ENCODE measurements around the gene MAP3K3.
"Not testable (repeated sequence)": the region's sequence is repeated elsewhere in the genome, so short reads cannot be mapped to it uniquely, and the experiment has no call there.

Gene MAP3K3

GRCh38 chr17:63702721-63703015, 80.5 kb downstream of the MAP3K3 start:
- peaks cover 69% of the 10 kb centered on the region for H3K36me3 Mint-ChIP-seq (ENCODE audit: insufficient read depth)
- DNase-seq (no peak), ATAC-seq (replicated peaks) (no peak)
- H3K4me1 Mint-ChIP-seq (ENCODE audit: low read depth in 2 of 2) = peaks cover 62 to 63% of the 10 kb centered on the region in 2 donors
- no peaks in the 10 kb centered on the region for H3K27me3 Mint-ChIP-seq
- no peaks in the 10 kb centered on the region for H3K9me3 Mint-ChIP-seq
- peak overlapping the region; percentile 96 for H3K27ac Mint-ChIP-seq
- peak overlapping the region; percentile 89 to 94 for H3K4me3 Mint-ChIP-seq

DNA sequence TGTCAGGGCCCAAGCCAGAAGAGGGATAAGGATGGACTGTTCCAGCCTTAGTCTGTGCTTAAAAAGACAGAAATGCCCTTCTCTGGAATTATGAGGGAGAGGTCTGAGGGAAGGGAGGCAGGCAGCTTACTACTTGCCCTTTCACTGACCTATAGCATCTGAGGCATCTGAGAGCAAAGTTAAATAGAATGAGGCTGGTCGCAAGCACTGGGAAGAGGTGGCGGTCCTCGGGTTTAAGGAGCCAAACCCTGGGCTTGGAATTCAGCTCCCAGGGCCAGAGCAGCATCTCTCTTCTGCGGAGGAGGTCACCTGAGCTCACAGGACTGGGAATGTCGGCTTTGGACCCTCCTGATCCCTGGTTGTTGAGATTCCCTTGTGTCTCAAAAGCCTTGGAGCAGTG, 80.8 kb downstream of the MAP3K3 start:
- ATAC-seq (replicated peaks) = no peak
- Mint-ChIP-seq H3K4me3 (peak overlapping the region; percentile 89 to 94), H3K4me1 (ENCODE audit: low read depth in 2 of 2) (peaks cover 58 to 60% of the 10 kb centered on the region in 2 donors), H3K9me3 (no peaks in the 10 kb centered on the region), H3K27ac (peak overlapping the region; percentile 96), H3K27me3 (no peaks in the 10 kb centered on the region), H3K36me3 (ENCODE audit: insufficient read depth) (peaks cover 66% of the 10 kb centered on the region)
- no peak for DNase-seq

DNA sequence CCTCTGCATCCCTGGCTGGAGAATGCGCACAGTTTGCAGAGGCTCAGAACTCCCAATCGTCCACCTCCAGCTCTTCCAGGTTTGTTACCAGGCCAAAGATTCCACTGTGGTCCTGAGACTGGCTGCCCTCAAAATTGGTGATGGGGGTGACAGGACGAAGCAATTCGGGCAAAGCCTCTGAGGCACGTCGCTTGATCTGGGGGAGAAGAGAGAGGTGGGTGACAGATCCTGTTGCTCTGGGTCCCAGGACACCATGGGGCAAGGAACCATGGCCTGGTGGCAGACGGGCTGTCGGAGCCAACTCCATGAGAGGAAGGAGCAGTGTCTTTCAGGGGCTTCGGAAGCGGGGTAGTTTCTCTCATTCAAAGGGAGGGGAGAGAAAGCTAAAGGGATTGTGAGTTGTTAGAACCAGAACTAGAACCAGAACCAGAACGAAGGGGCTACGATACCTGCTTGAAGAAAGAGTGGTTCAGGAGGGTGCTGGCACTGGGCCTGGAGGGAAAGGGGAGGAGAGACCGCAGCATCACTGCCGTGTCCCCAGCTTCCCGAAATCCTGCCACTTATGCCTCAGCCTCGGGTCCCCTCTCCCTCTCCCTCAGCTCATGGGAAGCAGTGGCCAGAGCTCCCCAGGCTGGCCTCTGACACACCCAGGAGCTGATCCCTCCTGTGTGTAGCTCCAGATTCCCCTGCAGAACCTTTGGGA, 81.5 kb downstream of the MAP3K3 start:
- Mint-ChIP-seq H3K4me1 (ENCODE audit: low read depth in 2 of 2) (peaks cover 59 to 60% of the 10 kb centered on the region in 2 donors), H3K4me3 (peak overlapping the region; percentile 89 to 94), H3K36me3 (ENCODE audit: insufficient read depth) (peaks cover 59% of the 10 kb centered on the region), H3K27ac (peak overlapping the region in 1 of 2 donors; percentile 96), H3K9me3 (no peaks in the 10 kb centered on the region), H3K27me3 (no peaks in the 10 kb centered on the region)
- DNase-seq = no peak
- ATAC-seq (replicated peaks) = no peak

- peak overlapping the region; percentile 89 to 94 for H3K4me3 Mint-ChIP-seq
- no peaks in the 10 kb centered on the region for H3K27me3 Mint-ChIP-seq
- H3K27ac Mint-ChIP-seq = peak overlapping the region in 1 of 2 donors; percentile 96
- H3K4me1 Mint-ChIP-seq (ENCODE audit: low read depth in 2 of 2) = peaks cover 64 to 65% of the 10 kb centered on the region in 2 donors
- no peaks in the 10 kb centered on the region for H3K9me3 Mint-ChIP-seq
- peaks cover 54% of the 10 kb centered on the region for H3K36me3 Mint-ChIP-seq (ENCODE audit: insufficient read depth)
- DNase-seq = no peak
- no peak for ATAC-seq (replicated peaks)
Measured at GRCh38 chr17:63704259-63704576, 82.0 kb downstream of the MAP3K3 start.

GRCh38 chr17:63704836-63705235, 82.6 kb downstream of the MAP3K3 start:
- peaks cover 51% of the 10 kb centered on the region for H3K36me3 Mint-ChIP-seq (ENCODE audit: insufficient read depth)
- H3K4me1 Mint-ChIP-seq (ENCODE audit: low read depth in 2 of 2) = peaks cover 70% of the 10 kb centered on the region in 2 donors
- no peaks in the 10 kb centered on the region for H3K27me3 Mint-ChIP-seq
- H3K4me3 Mint-ChIP-seq = peak overlapping the region in 1 of 2 donors; percentile 76
- H3K27ac Mint-ChIP-seq = peak overlapping the region; percentile 87 to 90
- DNase-seq = no peak
- ATAC-seq (replicated peaks) = no peak
- no peaks in the 10 kb centered on the region for H3K9me3 Mint-ChIP-seq

DNA sequence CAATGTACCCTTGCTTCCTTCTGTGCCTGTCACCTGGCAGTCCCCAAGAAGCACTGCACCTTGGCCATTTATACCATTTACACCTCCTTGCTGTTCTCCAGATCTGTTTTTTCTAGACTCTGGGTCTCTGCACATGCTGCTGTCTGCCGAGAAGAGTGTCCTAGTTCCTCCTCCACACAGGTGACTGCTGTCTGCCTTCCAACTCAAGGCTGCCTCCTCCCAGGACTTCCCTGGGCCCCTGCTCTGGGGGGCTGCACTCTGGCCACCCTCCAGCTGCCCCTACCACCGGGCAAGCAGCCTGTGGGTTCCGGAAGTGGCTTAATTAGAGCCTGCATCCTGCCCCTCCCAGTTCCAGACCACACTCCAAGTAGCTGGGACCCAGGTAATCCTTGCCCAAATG, 83.4 kb downstream of the MAP3K3 start:
- Mint-ChIP-seq H3K27ac (peak overlapping the region; percentile 87 to 90), H3K4me1 (ENCODE audit: low read depth in 2 of 2) (peaks cover 76 to 77% of the 10 kb centered on the region in 2 donors), H3K9me3 (no peaks in the 10 kb centered on the region), H3K36me3 (ENCODE audit: insufficient read depth) (peaks cover 50% of the 10 kb centered on the region), H3K4me3 (peak overlapping the region; percentile 70 to 76), H3K27me3 (no peaks in the 10 kb centered on the region)
- DNase-seq = no peak
- no peak for ATAC-seq (replicated peaks)

DNA sequence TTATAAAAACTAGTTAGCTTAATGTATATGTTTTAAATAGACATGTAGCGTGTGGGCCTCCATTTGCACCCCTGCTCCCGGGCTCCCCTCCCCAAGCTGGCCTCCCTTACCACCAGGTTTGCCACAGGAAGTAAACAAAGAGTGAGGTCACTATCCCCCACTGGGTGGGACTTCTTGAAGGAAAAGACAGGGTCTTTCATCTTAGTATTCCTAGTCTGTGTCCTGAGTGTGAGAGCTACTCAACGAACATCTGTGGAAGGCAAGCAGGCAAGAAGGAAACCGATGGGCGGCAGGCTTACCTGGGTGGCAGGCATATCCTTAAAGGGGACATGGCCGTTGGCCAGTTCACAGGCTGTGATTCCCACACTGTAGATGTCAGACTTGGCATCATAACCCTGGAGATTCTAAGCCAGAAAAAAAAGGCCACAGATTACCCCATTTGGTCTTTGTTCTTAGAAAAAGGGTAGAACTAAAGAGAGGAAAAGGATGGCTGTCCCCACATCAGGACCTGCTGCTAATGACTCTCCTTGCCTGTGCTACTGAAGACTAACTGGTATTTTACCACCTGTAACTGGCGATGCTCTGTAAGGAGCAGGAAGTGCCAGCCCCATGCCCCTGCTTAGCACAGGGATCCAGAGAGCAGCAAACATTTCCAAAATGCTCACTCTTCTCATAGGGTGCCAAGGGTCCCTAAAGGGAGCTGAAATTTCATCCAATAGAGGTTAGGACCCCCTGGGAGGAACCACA, 84.3 kb downstream of the MAP3K3 start:
- ATAC-seq (replicated peaks) = peak; percentile 17
- H3K36me3 Mint-ChIP-seq (ENCODE audit: insufficient read depth) = peaks cover 41% of the 10 kb centered on the region
- H3K27ac Mint-ChIP-seq = peak overlapping the region; percentile 87 to 90
- H3K4me1 Mint-ChIP-seq (ENCODE audit: low read depth in 2 of 2) = peaks cover 69 to 71% of the 10 kb centered on the region in 2 donors
- peak overlapping the region; percentile 70 to 76 for H3K4me3 Mint-ChIP-seq
- no peaks in the 10 kb centered on the region for H3K9me3 Mint-ChIP-seq
- no peaks in the 10 kb centered on the region for H3K27me3 Mint-ChIP-seq
- DNase-seq = no peak

- H3K27ac Mint-ChIP-seq = peak overlapping the region; percentile 87 to 90
- peaks cover 64% of the 10 kb centered on the region in 2 donors for H3K4me1 Mint-ChIP-seq (ENCODE audit: low read depth in 2 of 2)
- peak in 2 of 3 experiments; percentile 30 to 45 for DNase-seq
- no peaks in the 10 kb centered on the region for H3K9me3 Mint-ChIP-seq
- H3K27me3 Mint-ChIP-seq = no peaks in the 10 kb centered on the region
- peaks cover 35% of the 10 kb centered on the region for H3K36me3 Mint-ChIP-seq (ENCODE audit: insufficient read depth)
- peak overlapping the region; percentile 70 to 76 for H3K4me3 Mint-ChIP-seq
- peak; percentile 71 for ATAC-seq (replicated peaks)
Measured at GRCh38 chr17:63707151-63707550, 84.9 kb downstream of the MAP3K3 start.

DNA sequence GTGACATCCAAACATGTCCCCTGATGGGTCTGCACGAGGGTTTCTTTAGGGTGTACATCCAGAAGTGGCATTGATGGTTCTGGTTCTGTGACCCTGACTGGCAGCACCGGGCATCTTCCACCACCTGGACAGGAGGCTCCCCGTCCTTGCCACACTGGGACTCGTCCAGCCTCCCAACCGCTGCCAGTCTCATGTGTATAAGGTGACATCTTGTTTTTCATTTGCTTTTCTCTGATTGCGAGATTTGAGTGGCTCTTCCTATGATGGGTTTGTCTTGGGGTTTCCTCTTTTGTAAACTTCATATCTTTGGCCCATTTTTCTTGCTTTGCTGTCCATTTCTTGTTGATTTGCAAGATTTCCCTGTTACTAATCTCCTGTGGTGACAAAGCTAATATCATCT, 86.9 kb downstream of the MAP3K3 start:
- Mint-ChIP-seq H3K4me3 (peak overlapping the region; percentile 64 to 76), H3K36me3 (ENCODE audit: insufficient read depth) (peaks cover 28% of the 10 kb centered on the region), H3K27ac (peak overlapping the region; percentile 87 to 90), H3K9me3 (no peaks in the 10 kb centered on the region), H3K4me1 (ENCODE audit: low read depth in 2 of 2) (peaks cover 44 to 45% of the 10 kb centered on the region in 2 donors), H3K27me3 (no peaks in the 10 kb centered on the region)
- no peak for ATAC-seq (replicated peaks)
- DNase-seq = no peak

GRCh38 chr17:63714550-63715277, 92.5 kb downstream of the MAP3K3 start:
- H3K4me1 Mint-ChIP-seq (ENCODE audit: low read depth in 2 of 2) = peaks cover 7 to 13% of the 10 kb centered on the region in 2 donors
- no peaks in the 10 kb centered on the region for H3K9me3 Mint-ChIP-seq
- DNase-seq (no peak), ATAC-seq (replicated peaks) (no peak)
- no peak overlapping the region for H3K27ac Mint-ChIP-seq
- peaks cover 7% of the 10 kb centered on the region for H3K36me3 Mint-ChIP-seq (ENCODE audit: insufficient read depth)
- no peaks in the 10 kb centered on the region for H3K27me3 Mint-ChIP-seq
- no peak overlapping the region for H3K4me3 Mint-ChIP-seq

DNA sequence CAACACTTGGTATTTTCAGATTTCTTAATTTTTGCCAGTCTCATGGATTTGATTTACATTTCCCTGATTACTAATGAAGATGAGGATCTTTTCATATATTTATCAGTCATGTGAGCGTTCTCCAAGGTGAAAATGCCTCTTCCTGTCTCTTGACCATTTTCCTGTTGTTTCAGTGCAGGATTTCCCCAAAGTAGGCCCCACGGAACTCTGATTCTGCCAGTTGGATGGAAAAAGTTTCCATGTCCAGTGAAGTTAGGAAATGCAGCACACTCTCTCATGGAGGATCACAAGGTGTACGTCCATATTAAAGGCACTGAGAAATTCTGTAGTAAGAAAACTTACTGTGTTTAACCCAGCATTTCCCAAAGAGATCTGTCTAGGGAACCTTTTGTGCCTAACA, 94.2 kb downstream of the MAP3K3 start:
- Mint-ChIP-seq H3K36me3 (ENCODE audit: insufficient read depth) (peaks cover 10% of the 10 kb centered on the region), H3K9me3 (no peaks in the 10 kb centered on the region), H3K27ac (peak overlapping the region in 1 of 2 donors; percentile 59), H3K4me3 (no peak overlapping the region), H3K4me1 (ENCODE audit: low read depth in 2 of 2) (peaks cover 0 to 4% of the 10 kb centered on the region in 2 donors), H3K27me3 (no peaks in the 10 kb centered on the region)
- no peak for ATAC-seq (replicated peaks)
- DNase-seq = no peak

DNA sequence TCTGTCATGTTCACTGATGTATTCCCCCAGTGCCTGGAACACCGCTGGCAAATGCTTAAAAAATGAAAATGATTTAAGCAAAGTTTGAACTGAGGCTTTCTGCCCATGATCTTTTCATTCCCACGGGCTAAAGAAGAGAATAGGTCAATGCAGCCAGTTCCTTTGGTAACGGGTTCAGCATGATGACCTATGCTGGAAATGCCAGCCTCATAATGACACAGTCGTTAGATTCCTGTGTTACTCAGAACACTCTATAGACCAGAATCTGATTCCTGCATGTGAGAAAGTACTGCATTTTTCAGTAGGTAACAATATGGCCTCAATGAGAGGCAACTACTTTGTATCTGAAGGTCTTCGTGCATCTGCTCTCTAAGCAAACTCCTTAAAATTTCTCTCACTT, 96.8 kb downstream of the MAP3K3 start:
- Mint-ChIP-seq H3K27ac (peak overlapping the region in 1 of 2 donors; percentile 4), H3K27me3 (no peaks in the 10 kb centered on the region), H3K9me3 (no peaks in the 10 kb centered on the region), H3K4me3 (no peak overlapping the region), H3K36me3 (ENCODE audit: insufficient read depth) (peaks cover 7% of the 10 kb centered on the region), H3K4me1 (ENCODE audit: low read depth in 2 of 2) (peaks cover 0 to 4% of the 10 kb centered on the region in 2 donors)
- no peak for ATAC-seq (replicated peaks)
- DNase-seq = no peak

DNA sequence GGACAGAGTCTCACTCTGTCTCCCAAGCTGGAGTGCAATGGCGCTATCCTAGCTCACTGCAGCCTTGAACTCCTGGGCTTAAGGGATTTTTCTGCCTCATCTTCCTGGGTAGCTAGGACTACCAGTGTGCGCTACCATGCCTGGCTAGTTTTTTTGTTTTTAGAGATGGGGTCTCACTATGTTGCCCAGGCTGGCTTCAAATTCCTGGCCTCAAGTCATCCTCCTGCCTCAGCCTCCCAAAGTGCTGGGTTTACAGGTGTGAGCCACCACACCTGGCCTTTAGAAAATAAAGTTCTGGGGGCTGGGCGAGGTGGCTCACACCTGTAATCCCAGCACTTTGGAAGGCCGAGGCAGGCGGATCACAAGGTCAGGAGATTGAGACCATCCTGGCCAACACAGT, 98.0 kb downstream of the MAP3K3 start:
- not testable (repeated sequence) for H3K4me1 Mint-ChIP-seq (ENCODE audit: low read depth in 2 of 2); H3K36me3 Mint-ChIP-seq (ENCODE audit: insufficient read depth); H3K4me3 Mint-ChIP-seq; H3K27ac Mint-ChIP-seq; H3K27me3 Mint-ChIP-seq; H3K9me3 Mint-ChIP-seq; DNase-seq; ATAC-seq (replicated peaks)

All from effector memory CD8-positive, alpha-beta T cell (primary cell).